C4-2B (cell line): ENCODE results near the gene CAMK1.

Source experiments
- ZFX ChIP-seq: fragments of 450-650 bp; IDR thresholded peaks from 2 replicates; pipeline ENCODE4 v1.6.1; 2017
- TF ChIP-seq, protein P1 (sequence below): fragments of 450-650 bp; conservative IDR thresholded peaks from 2 replicates; pipeline ENCODE4 v1.5.1; 2017; ENCODE audit warnings: mild to moderate bottlenecking

DNA sequence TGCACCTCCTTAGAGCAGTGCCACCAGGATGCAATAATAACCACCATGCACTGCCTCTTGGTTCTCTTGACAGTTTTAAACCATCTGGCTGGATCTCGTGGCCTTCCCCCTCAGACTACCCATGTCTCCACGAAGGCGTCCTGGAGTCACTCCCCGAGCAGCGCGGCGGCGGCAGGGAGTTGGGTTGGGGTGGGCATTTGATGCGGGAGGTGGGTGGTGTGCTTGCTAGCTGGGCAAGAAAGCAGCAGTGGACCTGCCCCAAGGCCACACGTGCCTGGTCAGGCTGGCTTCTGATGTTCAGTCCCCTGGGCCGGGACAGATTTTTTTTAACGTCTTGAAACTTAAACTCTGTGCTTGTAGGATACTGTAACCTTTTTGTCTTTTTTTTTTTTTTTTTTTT, 36.4 kb upstream of the CAMK1 start:
- TF ChIP-seq, protein P1, sequence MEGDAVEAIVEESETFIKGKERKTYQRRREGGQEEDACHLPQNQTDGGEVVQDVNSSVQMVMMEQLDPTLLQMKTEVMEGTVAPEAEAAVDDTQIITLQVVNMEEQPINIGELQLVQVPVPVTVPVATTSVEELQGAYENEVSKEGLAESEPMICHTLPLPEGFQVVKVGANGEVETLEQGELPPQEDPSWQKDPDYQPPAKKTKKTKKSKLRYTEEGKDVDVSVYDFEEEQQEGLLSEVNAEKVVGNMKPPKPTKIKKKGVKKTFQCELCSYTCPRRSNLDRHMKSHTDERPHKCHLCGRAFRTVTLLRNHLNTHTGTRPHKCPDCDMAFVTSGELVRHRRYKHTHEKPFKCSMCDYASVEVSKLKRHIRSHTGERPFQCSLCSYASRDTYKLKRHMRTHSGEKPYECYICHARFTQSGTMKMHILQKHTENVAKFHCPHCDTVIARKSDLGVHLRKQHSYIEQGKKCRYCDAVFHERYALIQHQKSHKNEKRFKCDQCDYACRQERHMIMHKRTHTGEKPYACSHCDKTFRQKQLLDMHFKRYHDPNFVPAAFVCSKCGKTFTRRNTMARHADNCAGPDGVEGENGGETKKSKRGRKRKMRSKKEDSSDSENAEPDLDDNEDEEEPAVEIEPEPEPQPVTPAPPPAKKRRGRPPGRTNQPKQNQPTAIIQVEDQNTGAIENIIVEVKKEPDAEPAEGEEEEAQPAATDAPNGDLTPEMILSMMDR = no peak
- TF ChIP-seq ZFX = no peak
